ENCODE results near the gene TTC21B. TPM values are rescaled to one million over a fixed set of nuclear protein-coding genes. Genes with fewer than 3 reads are reported as not detected.

The TTC21B gene
- total and polyA plus RNA-seq, 9 donors = 16.0 to 25.5 (median 18.1) TPM

DNA sequence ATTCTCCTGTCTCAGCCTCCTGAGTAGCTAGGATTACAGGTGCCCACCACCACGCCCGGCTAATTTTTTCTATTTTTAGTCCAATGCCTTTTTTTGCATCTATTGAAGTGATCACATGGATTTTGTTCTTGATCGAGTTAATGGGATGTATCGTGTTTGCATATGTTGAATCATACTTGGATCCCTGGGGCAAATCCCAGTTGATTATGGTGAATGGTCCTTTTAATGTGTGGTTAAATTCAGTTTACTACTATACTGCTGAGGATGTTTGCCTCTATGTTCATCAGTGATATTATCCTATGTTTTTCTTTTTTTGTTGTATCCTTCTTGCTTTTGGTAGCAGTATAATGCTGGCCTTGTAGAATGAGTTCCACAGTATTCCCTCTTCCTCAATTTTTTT is 8.2 kb upstream of the TTC21B start:
- Histone ChIP-seq H3K9me3 (replicated peaks; ENCODE audit: control insufficient read depth, low read depth, low read length) (no peaks in the 10 kb centered on the region), H3K4me1 (ENCODE audit: control insufficient read depth, insufficient read depth, low read length) (no peaks in the 10 kb centered on the region), H3K36me3 (ENCODE audit: control insufficient read depth, insufficient read depth, low read length) (no peaks in the 10 kb centered on the region), H3K4me3 (ENCODE audit: low read length) (no peak overlapping the region), H3K27me3 (ENCODE audit: control insufficient read depth, insufficient read depth, low read length) (no peaks in the 10 kb centered on the region), H3K27ac (ENCODE audit: low read length) (no peak overlapping the region)
- 100% methylated on average over 2 of the region's 4 CpGs for WGBS (ENCODE audit: insufficient coverage)
- no peak for DNase-seq

GRCh38 chr2:165959371-165959770 is 5.8 kb upstream of the TTC21B start:
- WGBS (ENCODE audit: insufficient coverage) = no CpG with 5 or more reads among the region's 4 CpGs
- Histone ChIP-seq H3K4me3 (ENCODE audit: low read length) (no peak overlapping the region), H3K4me1 (ENCODE audit: control insufficient read depth, insufficient read depth, low read length) (peaks cover 2% of the 10 kb centered on the region), H3K9me3 (replicated peaks; ENCODE audit: control insufficient read depth, low read depth, low read length) (no peaks in the 10 kb centered on the region), H3K36me3 (ENCODE audit: control insufficient read depth, insufficient read depth, low read length) (no peaks in the 10 kb centered on the region), H3K27ac (ENCODE audit: low read length) (no peak overlapping the region), H3K27me3 (ENCODE audit: control insufficient read depth, insufficient read depth, low read length) (no peaks in the 10 kb centered on the region)
- DNase-seq = no peak

DNA sequence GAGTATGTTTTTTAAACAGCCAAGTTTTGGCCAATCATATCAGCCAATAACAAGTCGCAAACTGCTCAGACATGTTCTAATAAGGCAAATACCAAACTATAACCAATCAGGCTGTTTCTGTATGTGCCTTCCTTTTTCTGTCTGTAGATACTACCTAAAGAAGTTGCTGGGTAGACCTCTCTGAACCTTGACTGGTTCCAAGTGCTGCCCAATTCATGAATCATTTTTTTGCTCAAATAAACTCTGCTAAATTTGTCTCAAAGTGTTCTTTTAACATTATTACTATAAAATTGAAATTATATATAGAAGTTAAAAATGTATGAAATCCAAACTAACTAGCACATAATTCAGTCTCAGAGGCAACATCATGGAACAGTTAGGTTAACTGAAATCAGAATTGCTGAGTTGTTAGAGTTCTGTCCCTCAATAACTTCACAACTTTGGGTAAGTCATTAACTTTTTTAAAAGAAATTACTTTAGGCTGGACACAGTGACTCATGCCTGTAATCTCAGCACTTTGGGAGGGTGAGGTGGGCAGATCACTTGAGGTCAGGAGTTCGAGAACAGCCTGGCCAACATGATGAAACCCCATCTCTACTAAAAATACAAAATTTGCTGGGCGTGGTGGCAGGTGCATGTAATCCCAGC is 4.9 kb upstream of the TTC21B start:
- H3K4me3 ChIP-seq (ENCODE audit: low read length) = no peak overlapping the region
- H3K27ac ChIP-seq (ENCODE audit: low read length) = no peak overlapping the region
- H3K9me3 ChIP-seq (replicated peaks; ENCODE audit: control insufficient read depth, low read depth, low read length) = no peaks in the 10 kb centered on the region
- peaks cover 2% of the 10 kb centered on the region for H3K4me1 ChIP-seq (ENCODE audit: control insufficient read depth, insufficient read depth, low read length)
- 100% methylated on average over 1 of the region's 3 CpGs for WGBS (ENCODE audit: insufficient coverage)
- no peaks in the 10 kb centered on the region for H3K36me3 ChIP-seq (ENCODE audit: control insufficient read depth, insufficient read depth, low read length)
- H3K27me3 ChIP-seq (ENCODE audit: control insufficient read depth, insufficient read depth, low read length) = no peaks in the 10 kb centered on the region
- DNase-seq = no peak

DNA sequence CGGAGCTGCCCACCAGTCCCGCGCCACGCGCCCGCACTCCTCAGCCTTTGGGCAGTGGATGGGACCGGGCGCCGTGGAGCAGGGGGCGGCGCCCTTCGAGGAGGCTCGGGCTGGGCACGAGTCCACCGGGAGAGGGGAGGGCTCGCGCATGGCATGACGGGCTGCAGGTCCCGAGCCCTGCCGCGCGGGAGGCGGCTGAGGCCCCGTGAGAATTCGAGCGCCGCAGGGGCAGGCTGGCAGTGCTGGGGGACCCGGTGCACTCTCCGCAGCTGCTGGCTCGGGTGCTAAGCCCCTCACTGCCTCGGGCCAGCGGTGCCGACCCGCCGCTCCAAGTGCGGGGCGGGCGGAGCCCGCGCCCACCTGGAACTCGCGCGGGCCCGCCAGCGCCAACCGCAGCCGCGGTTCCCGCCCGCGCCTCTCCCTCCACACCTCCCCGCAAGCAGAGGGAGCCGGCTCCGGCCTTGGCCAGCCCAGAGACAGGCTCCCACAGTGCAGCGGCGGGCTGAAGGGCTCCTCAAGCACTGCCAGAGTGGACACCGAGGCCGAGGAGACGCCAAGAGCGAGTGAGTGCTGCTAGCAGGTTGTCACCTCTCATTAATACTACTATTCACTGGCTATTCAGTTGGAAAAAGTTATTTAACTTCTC is 3.6 kb upstream of the TTC21B start:
- Histone ChIP-seq H3K9me3 (replicated peaks; ENCODE audit: control insufficient read depth, low read depth, low read length) (no peaks in the 10 kb centered on the region), H3K27ac (ENCODE audit: low read length) (no peak overlapping the region), H3K36me3 (ENCODE audit: control insufficient read depth, insufficient read depth, low read length) (no peaks in the 10 kb centered on the region), H3K4me3 (ENCODE audit: low read length) (no peak overlapping the region), H3K27me3 (ENCODE audit: control insufficient read depth, insufficient read depth, low read length) (no peaks in the 10 kb centered on the region), H3K4me1 (ENCODE audit: control insufficient read depth, insufficient read depth, low read length) (peaks cover 4% of the 10 kb centered on the region)
- no peak for DNase-seq
- 85% methylated on average over 48 of the region's 60 CpGs for WGBS (ENCODE audit: insufficient coverage)

GRCh38 chr2:165953306-165953654 is 296 bp downstream of the TTC21B start:
- no peaks in the 10 kb centered on the region for H3K27me3 ChIP-seq (ENCODE audit: control insufficient read depth, insufficient read depth, low read length)
- DNase-seq = no peak
- H3K27ac ChIP-seq (ENCODE audit: low read length) = peak overlapping the region; percentile 98
- peaks cover 4% of the 10 kb centered on the region for H3K4me1 ChIP-seq (ENCODE audit: control insufficient read depth, insufficient read depth, low read length)
- no peaks in the 10 kb centered on the region for H3K9me3 ChIP-seq (replicated peaks; ENCODE audit: control insufficient read depth, low read depth, low read length)
- H3K36me3 ChIP-seq (ENCODE audit: control insufficient read depth, insufficient read depth, low read length) = no peaks in the 10 kb centered on the region
- peak overlapping the region; percentile 77 for H3K4me3 ChIP-seq (ENCODE audit: low read length)
- WGBS (ENCODE audit: insufficient coverage) = 0% methylated on average over 21 of the region's 24 CpGs

- peaks cover 4% of the 10 kb centered on the region for H3K4me1 ChIP-seq (ENCODE audit: control insufficient read depth, insufficient read depth, low read length)
- peak; percentile 11 for DNase-seq
- H3K36me3 ChIP-seq (ENCODE audit: control insufficient read depth, insufficient read depth, low read length) = no peaks in the 10 kb centered on the region
- no peaks in the 10 kb centered on the region for H3K9me3 ChIP-seq (replicated peaks; ENCODE audit: control insufficient read depth, low read depth, low read length)
- peak overlapping the region; percentile 77 for H3K4me3 ChIP-seq (ENCODE audit: low read length)
- H3K27me3 ChIP-seq (ENCODE audit: control insufficient read depth, insufficient read depth, low read length) = no peaks in the 10 kb centered on the region
- H3K27ac ChIP-seq (ENCODE audit: low read length) = peak overlapping the region; percentile 98
- no CpG with 5 or more reads among the region's 4 CpGs for WGBS (ENCODE audit: insufficient coverage)
Observed at GRCh38 chr2:165952741-165953211, 800 bp downstream of the TTC21B start.

- WGBS (ENCODE audit: insufficient coverage) = 0% methylated on average over 1 of the region's 1 CpG
- Histone ChIP-seq H3K4me3 (ENCODE audit: low read length) (no peak overlapping the region), H3K4me1 (ENCODE audit: control insufficient read depth, insufficient read depth, low read length) (peaks cover 4% of the 10 kb centered on the region)
Observed at GRCh38 chr2:165952085-165952484, 1.5 kb downstream of the TTC21B start.

GRCh38 chr2:165950438-165950837 is 3.1 kb downstream of the TTC21B start:
- Histone ChIP-seq H3K27ac (ENCODE audit: low read length) (no peak overlapping the region), H3K4me1 (ENCODE audit: control insufficient read depth, insufficient read depth, low read length) (peaks cover 4% of the 10 kb centered on the region), H3K4me3 (ENCODE audit: low read length) (no peak overlapping the region), H3K36me3 (ENCODE audit: control insufficient read depth, insufficient read depth, low read length) (no peaks in the 10 kb centered on the region), H3K27me3 (ENCODE audit: control insufficient read depth, insufficient read depth, low read length) (no peaks in the 10 kb centered on the region), H3K9me3 (replicated peaks; ENCODE audit: control insufficient read depth, low read depth, low read length) (no peaks in the 10 kb centered on the region)
- WGBS (ENCODE audit: insufficient coverage) = 100% methylated on average over 1 of the region's 3 CpGs
- no peak for DNase-seq

More at GRCh38 chr2:165952085-165952484, 1.5 kb downstream of the TTC21B start:
- DNase-seq = no peak
- Histone ChIP-seq H3K27me3 (ENCODE audit: control insufficient read depth, insufficient read depth, low read length) (no peaks in the 10 kb centered on the region), H3K36me3 (ENCODE audit: control insufficient read depth, insufficient read depth, low read length) (no peaks in the 10 kb centered on the region), H3K27ac (ENCODE audit: low read length) (no peak overlapping the region), H3K9me3 (replicated peaks; ENCODE audit: control insufficient read depth, low read depth, low read length) (no peaks in the 10 kb centered on the region)

GRCh38 chr2:165941827-165942226 is 11.7 kb downstream of the TTC21B start:
- Histone ChIP-seq H3K27me3 (ENCODE audit: control insufficient read depth, insufficient read depth, low read length) (no peaks in the 10 kb centered on the region), H3K4me1 (ENCODE audit: control insufficient read depth, insufficient read depth, low read length) (no peaks in the 10 kb centered on the region), H3K9me3 (replicated peaks; ENCODE audit: control insufficient read depth, low read depth, low read length) (no peaks in the 10 kb centered on the region), H3K27ac (ENCODE audit: low read length) (no peak overlapping the region), H3K4me3 (ENCODE audit: low read length) (no peak overlapping the region), H3K36me3 (ENCODE audit: control insufficient read depth, insufficient read depth, low read length) (peaks cover 23% of the 10 kb centered on the region)
- no peak for DNase-seq
- no CpG with 5 or more reads among the region's 1 CpG for WGBS (ENCODE audit: insufficient coverage)

DNA sequence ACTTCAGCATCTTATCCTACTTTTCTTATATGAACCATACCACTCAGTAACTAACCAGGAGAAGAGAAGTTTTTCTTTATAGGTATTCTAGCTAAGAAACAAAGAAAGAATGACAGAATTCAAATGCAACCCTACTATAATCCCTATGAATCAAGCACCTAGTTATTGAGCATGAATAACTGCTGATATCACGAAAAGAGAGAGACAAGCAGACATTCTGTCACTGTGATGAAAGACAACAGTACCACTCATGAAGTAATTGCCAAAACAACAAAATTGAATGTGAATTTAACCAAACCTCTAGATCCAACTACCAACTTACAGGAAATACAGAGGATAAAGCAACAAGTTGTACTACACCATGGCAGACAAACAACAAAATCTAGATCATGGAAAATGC is 15.3 kb downstream of the TTC21B start:
- H3K4me3 ChIP-seq (ENCODE audit: low read length) = no peak overlapping the region
- no peaks in the 10 kb centered on the region for H3K4me1 ChIP-seq (ENCODE audit: control insufficient read depth, insufficient read depth, low read length)
- no CpG with 5 or more reads among the region's 1 CpG for WGBS (ENCODE audit: insufficient coverage)
- no peak for DNase-seq
- peaks cover 26% of the 10 kb centered on the region for H3K36me3 ChIP-seq (ENCODE audit: control insufficient read depth, insufficient read depth, low read length)
- no peaks in the 10 kb centered on the region for H3K27me3 ChIP-seq (ENCODE audit: control insufficient read depth, insufficient read depth, low read length)
- no peak overlapping the region for H3K27ac ChIP-seq (ENCODE audit: low read length)
- no peaks in the 10 kb centered on the region for H3K9me3 ChIP-seq (replicated peaks; ENCODE audit: control insufficient read depth, low read depth, low read length)

All from muscle of leg (tissue), 11 donors.